Endothelial cell of umbilical vein (primary cell): ENCODE data around the gene SLC4A4. TPM values are rescaled to one million over a fixed set of nuclear protein-coding genes. Genes with fewer than 3 reads are reported as not detected.

Experiments used
- BruUV-seq: library from RNA; stranded (reverse); fragments of 400-500 nt; replicated peaks from 2 replicates; lab custom pipeline; 2021; lab: Mats Ljungman, UMichigan
- CTCF ChIA-PET: fragments of 300-600, 350-600 bp; sonication (Branson Sonifier 250); formaldehyde crosslinking; loops from one replicate; lab custom pipeline; 2021; ENCODE audit warnings: antibody characterized with exemption, inconsistent platforms; lab: Charles Lee
- POLR2A ChIA-PET: fragments of 300-600, 350-600 bp; sonication (Branson Sonifier 250); formaldehyde crosslinking; loops from one replicate; lab custom pipeline; 2021; ENCODE audit warnings: antibody characterized with exemption, inconsistent platforms; lab: Charles Lee
- DNase-seq: peaks from one replicate; pipeline ENCODE4 v3.0.0-alpha.2; 2011; ENCODE audit warnings: low read depth, low spot score
- FAIRE-seq: peaks from 2 replicates; lab custom pipeline; 2011; peaks lifted over from hg19 to GRCh38; lab: Jason Lieb, UNC
- H2AFZ ChIP-seq: 2 replicates; pipeline ENCODE4 v1.6.0; 2012; ENCODE audit warnings: low read depth, low read length, control low read depth, inconsistent platforms
- H3K27ac ChIP-seq: 2 replicates; pipeline ENCODE4 v1.5.1; 2011; ENCODE audit warnings: low read depth, mild to moderate bottlenecking, control low read depth, low read length, moderate library complexity; ENCODE audit not compliant: insufficient read depth
- H3K27me3 ChIP-seq, 2 experiments: 2 replicates each; pipeline versions ENCODE4 v1.6.0 to v1.6.1; 2011; ENCODE audit warnings: low read length in 2 of 2, mixed read lengths in 1 of 2; ENCODE audit not compliant: control insufficient read depth in 2 of 2, insufficient read depth in 2 of 2
- H3K36me3 ChIP-seq, 2 experiments: 2 replicates in 1 of 2; 3 replicates in 1 of 2; pipeline ENCODE4 v1.5.1; 2011; ENCODE audit warnings: low read length in 2 of 2, mild to moderate bottlenecking in 1 of 2, moderate library complexity in 1 of 2; ENCODE audit not compliant: control insufficient read depth in 2 of 2, insufficient read depth in 2 of 2; ENCODE audit errors: extremely low read depth in 1 of 2
- H3K4me1 ChIP-seq: 3 replicates; pipeline ENCODE4 v1.5.1; 2011; ENCODE audit warnings: mild to moderate bottlenecking, low read length; ENCODE audit not compliant: control insufficient read depth, insufficient read depth; ENCODE audit errors: extremely low read depth
- H3K4me2 ChIP-seq: 2 replicates; pipeline ENCODE4 v1.6.1; 2011; ENCODE audit warnings: low read length, control low read depth, mixed read lengths; ENCODE audit not compliant: insufficient read depth
- H3K4me3 ChIP-seq, 3 experiments: fragments of 200-600 bp in 1 of 3; sonication (generic), shearing (Covaris generic) in 1 of 3; replicated peaks in 1 of 3; 2 replicates each; pipeline ENCODE4 v1.5.1; 2011 to 2016; ENCODE audit warnings: control low read depth in 3 of 3, low read length in 3 of 3, mild to moderate bottlenecking in 2 of 3, inconsistent platforms in 1 of 3, low read depth in 1 of 3, moderate library complexity in 1 of 3; ENCODE audit not compliant: insufficient read depth in 1 of 3
- H3K79me2 ChIP-seq: 2 replicates; pipeline ENCODE4 v1.6.0; 2012; ENCODE audit warnings: low read length, inconsistent platforms; ENCODE audit not compliant: control insufficient read depth, insufficient read depth
- H3K9ac ChIP-seq: replicated peaks from 2 replicates; pipeline ENCODE3; 2011; ENCODE audit warnings: low read length, control low read depth; ENCODE audit not compliant: insufficient read depth; ENCODE audit errors: extremely low read depth
- H3K9me1 ChIP-seq: replicated peaks from 3 replicates; pipeline ENCODE4 v1.6.0; 2011; ENCODE audit warnings: mild to moderate bottlenecking, low read length; ENCODE audit not compliant: control insufficient read depth, insufficient read depth; ENCODE audit errors: extremely low read depth
- H3K9me3 ChIP-seq: replicated peaks from 2 replicates; pipeline ENCODE4 v1.5.1; 2012; ENCODE audit warnings: low read length, inconsistent platforms; ENCODE audit not compliant: control insufficient read depth, insufficient read depth
- H4K20me1 ChIP-seq: replicated peaks from 2 replicates; pipeline ENCODE3; 2011; ENCODE audit warnings: mild to moderate bottlenecking, low read length; ENCODE audit not compliant: control insufficient read depth, insufficient read depth; ENCODE audit errors: extremely low read depth
- CTCF ChIP-seq, 2 donors: IDR thresholded peaks; 1 replicate in 1 of 2; 2 replicates in 1 of 2; pipeline ENCODE4 v1.5.1; 2011; ENCODE audit warnings: low read length in 2 of 2, mild to moderate bottlenecking in 2 of 2, moderate library complexity in 2 of 2, control low read depth in 1 of 2, inconsistent platforms in 1 of 2, low read depth in 1 of 2; ENCODE audit not compliant: insufficient read depth in 1 of 2; ENCODE audit errors: extremely low read depth in 1 of 2
- EZH2 ChIP-seq: IDR thresholded peaks from 2 replicates; pipeline ENCODE4 v1.6.1; 2012; ENCODE audit warnings: borderline replicate concordance, low read depth, mild to moderate bottlenecking, moderate library complexity, low read length, inconsistent platforms; ENCODE audit not compliant: severe bottlenecking
- FOS ChIP-seq: IDR thresholded peaks from 2 replicates; pipeline ENCODE4 v1.6.1; 2011; ENCODE audit warnings: mild to moderate bottlenecking, low read length, moderate library complexity, borderline replicate concordance; ENCODE audit not compliant: insufficient read depth
- GATA2 ChIP-seq: IDR thresholded peaks from 2 replicates; pipeline ENCODE4 v1.7.0; 2011; ENCODE audit warnings: low read depth, mild to moderate bottlenecking, moderate library complexity, mixed read lengths, low read length; ENCODE audit not compliant: insufficient read length, insufficient read depth
- JUN ChIP-seq: IDR thresholded peaks from 2 replicates; pipeline ENCODE4 v1.6.1; 2011; ENCODE audit warnings: borderline replicate concordance, low read depth; ENCODE audit not compliant: insufficient read length, insufficient read depth
- MAX ChIP-seq: IDR thresholded peaks from 2 replicates; pipeline ENCODE4 v1.6.1; 2011; ENCODE audit not compliant: insufficient read depth, insufficient read length
- MYC ChIP-seq: IDR thresholded peaks from one replicate; pipeline ENCODE4 v1.6.1; 2011; ENCODE audit warnings: mild to moderate bottlenecking, low read depth, low read length
- POLR2A ChIP-seq: IDR thresholded peaks from 2 replicates; pipeline ENCODE4 v1.6.1; 2012; ENCODE audit warnings: low read depth, mild to moderate bottlenecking, control low read depth, low read length
- POLR2AphosphoS5 ChIP-seq: IDR thresholded peaks from 2 replicates; pipeline ENCODE4 v1.6.1; 2012; ENCODE audit warnings: low read depth, mild to moderate bottlenecking, control low read depth, low read length, moderate library complexity; ENCODE audit not compliant: insufficient read depth
- dilution Hi-C: fragments of 300-500 bp; cut with MboI; formaldehyde crosslinking; loops from one replicate; pipeline ENCODE4 v1.15.0; 2019; ENCODE audit warnings: low sequenced_read_pairs; ENCODE audit not compliant: extremely low pct_ligation_motif_present
- intact Hi-C: fragments of 100-400 bp; cut with micrococcal nuclease; formaldehyde crosslinking; loops from one replicate; pipeline ENCODE4 v1.10.0; 2022
- polyA plus RNA-seq, 4 experiments: library from polyadenylated mRNA; depleted of rRNA in 3 of 4; stranded (reverse) in 3 of 4; unstranded in 1 of 4; fragments of >200 nt; gene quantifications; 2 replicates each; pipeline versions ENCODE4 v1.2.1 to v1.2.3, GENCODE V29; 2011 to 2012; ENCODE audit warnings: missing spikeins in 1 of 4
- total RNA-seq: library from RNA; stranded (reverse); gene quantifications from 2 replicates; pipeline ENCODE4 v1.2.3, GENCODE V29; 2021

Gene SLC4A4
- total and polyA plus RNA-seq, 2 donors (not counting 3 experiments of a cell fraction or from before 2014, with no cell fraction given) = not detected

GRCh38 chr4:71524756-71525155, 185.9 kb downstream of the SLC4A4 start:
- TF ChIP-seq MYC (no peak), FOS (no peak), GATA2 (no peak), CTCF (IDR thresholded peaks at IDR 0.05; ENCODE audit: extremely low read depth in 1 of 2, insufficient read depth in 1 of 2, low read depth in 1 of 2, low read length in 2 of 2) (no peak), EZH2 (no peak), JUN (no peak), POLR2A (no peak), POLR2AphosphoS5 (no peak), MAX (no peak)
- no peak overlapping the region for H3K4me3 ChIP-seq
- no peak overlapping the region for H3K4me2 ChIP-seq
- no peaks in the 10 kb centered on the region for H3K27me3 ChIP-seq
- dilution Hi-C loops (no loop called here), intact Hi-C loops (no loop called here)
- FAIRE-seq = no peak
- H3K27ac ChIP-seq = no peak overlapping the region
- H3K9me1 ChIP-seq = no peaks in the 10 kb centered on the region
- ChIA-PET POLR2A (no interaction called here), CTCF (no interaction called here)
- H2AFZ ChIP-seq = no peak overlapping the region
- no peaks in the 10 kb centered on the region for H3K9me3 ChIP-seq
- no peaks in the 10 kb centered on the region for H3K79me2 ChIP-seq
- no TSS peak for BruUV-seq
- H3K36me3 ChIP-seq = no peaks in the 10 kb centered on the region
- no peaks in the 10 kb centered on the region for H4K20me1 ChIP-seq
- no peaks in the 10 kb centered on the region for H3K4me1 ChIP-seq
- DNase-seq = no peak
- no peak overlapping the region for H3K9ac ChIP-seq
